Upper lobe of right lung (tissue), 1 donor: ENCODE measurements around the gene OTOG. TPM values are rescaled to one million over a fixed set of nuclear protein-coding genes. Genes with fewer than 3 reads are reported as not detected.

Experiments used
- ATAC-seq: fragments of 200-7000 bp; cut with Tn5 transposase; one replicate; pipeline ENCODE4 v1.9.1; 2020; ENCODE audit warnings: mild to moderate bottlenecking, moderate library complexity
- DNase-seq: peaks from one replicate; pipeline ENCODE4 v3.0.0-alpha.2; 2020
- H3K27ac ChIP-seq: fragments of 200-600 bp; one replicate; pipeline ENCODE4 v1.8.0; 2022
- H3K27me3 ChIP-seq: fragments of 200-600 bp; one replicate; pipeline ENCODE4 v1.8.0; 2022; ENCODE audit warnings: mild to moderate bottlenecking
- H3K36me3 ChIP-seq: fragments of 200-600 bp; one replicate; pipeline ENCODE4 v1.8.0; 2022
- H3K4me1 ChIP-seq: fragments of 200-600 bp; one replicate; pipeline ENCODE4 v1.8.0; 2022
- H3K4me3 ChIP-seq: fragments of 200-600 bp; one replicate; pipeline ENCODE4 v1.8.0; 2022; ENCODE audit warnings: mild to moderate bottlenecking
- H3K9me3 ChIP-seq: fragments of 200-600 bp; one replicate; pipeline ENCODE4 v1.8.0; 2022
- CTCF ChIP-seq: fragments of 200-600 bp; IDR thresholded peaks from one replicate; pipeline ENCODE4 v1.8.0; 2022; ENCODE audit warnings: antibody characterized with exemption
- intact Hi-C: fragments of 100-400 bp; cut with DNase I; formaldehyde crosslinking; loops from one replicate; pipeline ENCODE4 v1.11.0; 2022
- total RNA-seq: library from RNA; stranded (reverse); fragmentation: NEBNext Ultra II Directional; extraction: Animal tissue kit (Norgen Biotek cat#: 25700); gene quantifications from one replicate; pipeline ENCODE4 v1.2.1, GENCODE V29; 2021
- donor health status: DM: no; HTN: yes; CAD: no; lungs with severe emphysema.

OTOG gene
- total RNA-seq, 1 donor from 2014 or later = not detected

- Histone ChIP-seq H3K4me3 (no peak overlapping the region), H3K36me3 (no peaks in the 10 kb centered on the region), H3K27ac (no peak overlapping the region), H3K9me3 (no peaks in the 10 kb centered on the region), H3K4me1 (no peaks in the 10 kb centered on the region), H3K27me3 (no peaks in the 10 kb centered on the region)
- ATAC-seq = no peak
- no peak for DNase-seq
- intact Hi-C loops = no loop called here
- TF ChIP-seq CTCF = no peak
Observed at GRCh38 chr11:17529844-17530185, 17.2 kb upstream of the OTOG start.

- ATAC-seq (no peak), DNase-seq (no peak)
- no peaks in the 10 kb centered on the region for H3K27me3 ChIP-seq
- no peaks in the 10 kb centered on the region for H3K9me3 ChIP-seq
- H3K4me1 ChIP-seq = no peaks in the 10 kb centered on the region
- intact Hi-C loops = no loop called here
- TF ChIP-seq CTCF = no peak
- no peak overlapping the region for H3K4me3 ChIP-seq
- no peak overlapping the region for H3K27ac ChIP-seq
- no peaks in the 10 kb centered on the region for H3K36me3 ChIP-seq
Observed at GRCh38 chr11:17531071-17531600, 15.9 kb upstream of the OTOG start.

- ATAC-seq = no peak
- Histone ChIP-seq H3K27me3 (no peaks in the 10 kb centered on the region), H3K4me3 (no peak overlapping the region), H3K4me1 (no peaks in the 10 kb centered on the region), H3K36me3 (no peaks in the 10 kb centered on the region), H3K27ac (no peak overlapping the region), H3K9me3 (no peaks in the 10 kb centered on the region)
- no peak for TF ChIP-seq CTCF
- DNase-seq = no peak
- intact Hi-C loops = no loop called here
Observed at GRCh38 chr11:17531636-17532113, 15.4 kb upstream of the OTOG start.

GRCh38 chr11:17532784-17533183 is 14.3 kb upstream of the OTOG start:
- intact Hi-C loops = no loop called here
- no peaks in the 10 kb centered on the region for H3K9me3 ChIP-seq
- no peaks in the 10 kb centered on the region for H3K4me1 ChIP-seq

GRCh38 chr11:17533341-17533740 is 13.7 kb upstream of the OTOG start:
- ATAC-seq = no peak

More at GRCh38 chr11:17532784-17533183, 14.3 kb upstream of the OTOG start:
- ATAC-seq (no peak), DNase-seq (no peak)
- Histone ChIP-seq H3K27me3 (no peaks in the 10 kb centered on the region), H3K36me3 (no peaks in the 10 kb centered on the region), H3K4me3 (no peak overlapping the region), H3K27ac (no peak overlapping the region)
- TF ChIP-seq CTCF = no peak

More at GRCh38 chr11:17533341-17533740, 13.7 kb upstream of the OTOG start:
- Histone ChIP-seq H3K27me3 (no peaks in the 10 kb centered on the region), H3K36me3 (no peaks in the 10 kb centered on the region), H3K27ac (no peak overlapping the region), H3K9me3 (no peaks in the 10 kb centered on the region), H3K4me3 (no peak overlapping the region), H3K4me1 (no peaks in the 10 kb centered on the region)
- DNase-seq = no peak
- intact Hi-C loops = no loop called here
- no peak for TF ChIP-seq CTCF
